ENCODE data around the gene NETO2.
"Not testable (repeated sequence)": the region's sequence is repeated elsewhere in the genome, so short reads cannot be mapped to it uniquely, and the experiment has no call there.

NETO2 gene

DNA sequence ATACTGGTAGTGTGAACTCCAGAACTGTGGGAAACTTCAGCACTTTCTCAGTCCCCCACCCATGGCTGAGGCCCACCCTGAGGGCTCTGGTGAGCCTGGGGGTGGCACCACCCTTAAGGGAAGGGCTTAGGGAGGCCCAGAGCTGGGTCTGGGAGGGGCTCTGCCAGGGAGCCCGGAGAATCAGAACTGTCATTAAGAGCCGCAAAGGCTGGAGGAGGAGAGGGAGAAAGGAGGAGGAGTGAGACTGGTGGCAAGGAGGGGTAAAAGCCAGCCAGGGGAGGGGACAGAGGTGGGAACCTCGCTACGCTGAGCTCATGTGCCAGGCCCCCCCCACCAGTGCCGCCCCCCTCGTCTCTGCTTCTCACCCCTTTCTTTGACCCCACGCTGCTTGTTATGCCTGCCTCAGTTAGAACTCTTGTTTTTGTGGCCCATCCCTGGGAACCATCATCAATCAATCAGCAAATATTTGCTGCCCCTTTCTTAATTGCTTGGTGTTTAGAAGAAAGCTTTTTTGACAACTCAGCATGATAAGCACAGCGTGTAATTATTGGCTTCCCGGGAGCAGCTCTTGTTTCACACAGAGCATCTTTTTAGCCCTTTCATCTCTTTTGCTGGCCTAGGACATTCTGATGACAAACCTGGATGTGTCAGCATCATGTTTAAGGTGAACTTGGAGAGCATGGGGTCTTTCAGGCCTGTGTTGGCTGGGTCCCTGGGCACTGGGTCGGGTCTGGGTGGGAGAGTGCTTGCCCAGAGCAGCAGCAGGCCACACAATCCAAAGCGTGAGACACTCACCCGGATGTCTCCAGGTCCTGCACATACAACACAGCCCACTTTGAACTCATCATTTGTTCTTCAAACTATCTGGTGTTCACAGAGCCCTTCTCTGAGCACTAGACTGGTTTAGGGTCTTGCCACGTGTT lies 77.7 kb downstream of the NETO2 start:
- DNase-seq (ENCODE audit: low read depth in 2 of 2) = no peak

DNA sequence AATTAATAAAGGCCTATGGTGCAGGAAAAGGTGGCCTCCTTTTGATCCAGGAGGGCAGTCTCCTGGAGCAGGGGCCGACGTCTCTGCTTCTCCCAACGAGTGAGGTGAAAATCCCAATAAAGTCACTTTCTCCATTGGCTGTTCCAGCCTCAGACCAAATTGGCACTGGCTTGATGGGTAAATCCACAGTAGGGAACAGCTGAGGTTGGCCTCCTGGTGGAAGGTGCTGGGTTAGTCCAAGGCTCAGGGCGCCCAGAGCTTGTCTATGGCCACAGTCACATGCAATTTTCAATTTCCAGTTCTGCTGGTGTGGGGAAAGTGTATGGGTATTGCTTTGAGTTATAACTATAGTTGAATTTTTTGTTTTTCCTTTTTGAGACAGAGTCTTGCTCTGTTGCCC lies 79.0 kb downstream of the NETO2 start:
- no peak for DNase-seq (ENCODE audit: low read depth in 2 of 2)

DNA sequence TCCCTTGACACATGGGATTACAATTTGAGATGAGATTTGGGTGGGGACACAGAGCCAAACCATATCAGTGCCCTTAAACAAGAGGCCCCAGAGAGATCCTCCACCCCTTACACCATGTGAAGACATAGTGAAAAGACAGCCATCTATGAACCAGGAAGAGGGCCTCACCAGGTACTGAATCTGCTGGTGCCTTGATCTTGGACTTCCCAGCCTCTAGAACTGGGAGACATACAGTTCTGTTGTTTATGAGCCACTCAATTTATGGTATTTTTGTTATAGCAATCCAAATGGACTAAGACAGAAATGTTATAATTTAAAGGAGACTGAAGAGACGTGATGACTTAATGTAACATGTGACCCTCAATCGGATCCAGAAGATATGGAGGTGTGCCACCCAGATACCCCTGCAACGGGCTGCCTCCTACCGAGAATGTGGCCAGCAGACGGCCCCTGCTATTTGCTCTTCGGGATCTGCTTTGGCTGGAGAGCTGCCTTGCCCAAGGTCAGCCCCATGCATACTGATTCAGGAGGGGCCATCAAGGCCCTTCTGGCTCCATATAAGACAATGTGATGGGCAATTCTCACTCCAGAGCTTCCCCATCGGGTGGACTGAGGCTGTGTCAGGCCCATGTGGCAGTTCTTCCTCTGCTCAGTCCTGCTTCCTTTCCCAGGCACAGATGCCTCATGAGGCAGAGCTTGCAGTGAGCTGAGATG lies 80.6 kb downstream of the NETO2 start:
- DNase-seq (ENCODE audit: low read depth in 2 of 2) = no peak

DNA sequence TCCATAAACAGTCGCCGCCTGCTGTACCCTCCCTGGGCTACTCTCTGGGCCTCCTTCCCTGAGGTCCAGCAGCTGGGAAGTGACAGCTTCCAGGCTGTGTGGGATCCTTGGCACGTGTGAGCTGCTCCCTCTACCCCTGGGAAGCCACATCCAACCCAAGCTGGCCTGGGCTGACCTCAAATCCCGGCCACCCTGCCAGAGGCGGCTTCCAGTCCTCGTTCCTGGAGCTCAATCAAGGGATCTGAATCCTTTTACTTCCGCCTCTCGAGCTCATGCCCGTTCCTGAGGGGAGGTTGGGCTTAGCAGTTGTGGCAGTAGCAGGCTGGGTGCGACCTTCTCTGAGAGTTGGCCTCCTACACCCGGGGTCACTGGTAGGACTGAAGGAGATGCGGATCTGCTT lies 82.5 kb downstream of the NETO2 start:
- DNase-seq (ENCODE audit: low read depth in 2 of 2) = no peak

DNA sequence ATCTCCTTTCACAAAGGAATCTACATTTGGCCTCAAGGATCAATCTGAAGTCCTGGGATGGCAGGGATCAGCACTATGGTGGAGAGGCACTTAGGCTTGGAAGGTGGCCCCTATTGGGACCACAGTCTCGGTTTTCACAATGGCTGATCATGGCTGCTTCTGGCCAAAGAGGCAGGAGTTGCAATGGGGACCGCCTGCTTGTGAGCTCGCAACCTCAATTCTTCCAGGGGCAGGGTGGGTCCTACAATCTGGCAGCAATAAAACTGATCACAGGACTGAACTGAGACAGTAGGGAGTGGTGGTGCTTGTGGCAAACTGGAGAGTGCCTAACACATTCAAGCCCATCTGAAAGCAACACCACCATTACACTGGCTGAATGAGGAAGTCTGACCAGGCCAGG lies 83.1 kb downstream of the NETO2 start:
- no peak for DNase-seq (ENCODE audit: low read depth in 2 of 2)

DNA sequence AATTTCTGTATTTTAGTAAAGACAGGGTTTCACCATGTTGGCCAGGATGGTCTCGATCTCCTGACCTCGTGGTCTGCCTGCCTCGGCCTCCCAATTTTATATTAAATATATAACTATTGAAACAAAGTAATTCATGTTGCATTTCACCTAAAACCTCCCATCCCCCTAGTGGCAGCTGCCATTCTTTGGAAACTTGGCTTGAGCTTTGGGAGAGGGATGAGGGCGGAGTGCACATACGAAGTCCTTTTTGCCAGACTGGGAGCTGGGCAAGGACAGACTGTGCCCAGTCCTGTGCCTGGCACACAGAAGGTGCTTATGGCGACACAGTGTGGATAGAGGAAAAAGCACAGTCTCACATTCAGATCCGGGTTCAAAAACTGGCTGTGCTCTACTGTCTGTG lies 83.8 kb downstream of the NETO2 start:
- no peak for DNase-seq (ENCODE audit: low read depth in 2 of 2)

DNA sequence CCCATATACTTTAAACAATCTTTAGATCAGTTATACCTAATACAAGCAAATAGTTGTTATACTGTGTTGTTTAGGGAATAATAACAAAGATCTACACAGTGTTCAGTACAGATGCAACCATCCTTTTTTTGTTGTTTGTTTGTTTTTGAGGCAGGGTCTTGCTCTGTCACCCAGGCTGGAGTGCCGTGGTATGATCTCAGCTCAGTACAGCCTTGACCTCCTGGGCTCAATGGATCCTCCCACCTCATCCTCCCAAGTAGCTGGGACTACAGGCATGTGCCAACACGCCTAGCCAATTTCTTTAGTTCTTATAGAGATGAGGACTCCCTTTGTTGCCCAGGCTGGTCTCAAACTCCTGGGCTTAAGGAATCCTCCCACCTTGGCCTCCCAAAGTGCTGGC lies 84.6 kb downstream of the NETO2 start:
- not testable (repeated sequence) for DNase-seq (ENCODE audit: low read depth in 2 of 2)

DNA sequence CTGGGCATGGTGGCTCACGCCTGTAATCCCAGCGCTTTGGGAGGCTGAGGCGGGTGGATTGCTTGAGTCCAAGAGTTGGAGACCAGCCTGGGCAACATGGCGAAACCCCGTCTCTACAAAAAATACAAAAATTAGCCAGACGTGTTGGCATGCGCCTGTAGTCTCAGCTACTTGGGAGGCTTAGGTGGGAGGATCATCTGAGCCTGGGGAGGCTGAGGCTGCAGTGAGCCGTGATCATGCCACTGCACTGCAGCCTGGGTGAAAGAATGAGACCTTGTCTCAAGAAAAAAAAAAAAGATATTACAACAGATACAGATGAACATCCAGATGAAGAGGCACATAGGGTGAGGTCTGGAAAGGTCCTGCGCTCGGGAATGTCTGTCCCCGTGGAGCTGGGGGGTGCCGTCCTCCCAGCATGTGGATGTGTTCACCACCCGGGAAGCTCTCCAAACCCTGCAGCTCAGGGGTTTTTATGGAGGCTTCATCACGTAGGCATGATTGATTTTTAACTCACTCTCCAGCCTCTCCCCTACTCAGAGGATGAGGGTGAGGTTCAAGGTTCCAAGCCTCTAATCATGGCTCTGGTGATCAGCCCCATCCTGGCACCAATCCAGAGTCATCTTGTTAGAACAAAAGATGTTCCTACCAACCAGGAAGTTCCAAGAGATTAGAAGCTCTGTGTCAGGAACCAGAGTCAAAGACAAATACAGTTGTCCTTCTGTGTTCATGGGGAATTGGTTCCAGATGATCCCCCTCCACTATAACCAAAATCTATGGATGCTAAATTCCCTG lies 85.3 kb downstream of the NETO2 start:
- no peak for DNase-seq (ENCODE audit: low read depth in 2 of 2)

DNA sequence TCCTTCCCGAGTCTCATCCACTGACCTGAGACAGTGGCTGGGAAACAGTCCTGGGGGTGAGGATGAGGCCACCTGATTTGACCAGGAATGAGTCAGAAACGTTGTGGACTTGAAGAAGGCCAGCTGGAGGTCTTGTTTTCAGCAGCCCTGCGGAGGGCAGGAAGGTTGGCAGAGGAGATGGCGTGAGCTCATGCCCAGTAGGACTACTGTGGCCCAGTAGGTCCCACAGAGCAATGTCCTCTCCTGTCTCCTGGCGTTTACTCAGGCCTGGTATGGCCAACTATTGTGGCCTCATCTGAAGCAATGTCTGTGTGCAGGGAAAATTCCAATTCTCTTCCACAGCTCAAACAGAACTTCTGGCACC lies 86.1 kb downstream of the NETO2 start:
- no peak for DNase-seq (ENCODE audit: low read depth in 2 of 2)

DNA sequence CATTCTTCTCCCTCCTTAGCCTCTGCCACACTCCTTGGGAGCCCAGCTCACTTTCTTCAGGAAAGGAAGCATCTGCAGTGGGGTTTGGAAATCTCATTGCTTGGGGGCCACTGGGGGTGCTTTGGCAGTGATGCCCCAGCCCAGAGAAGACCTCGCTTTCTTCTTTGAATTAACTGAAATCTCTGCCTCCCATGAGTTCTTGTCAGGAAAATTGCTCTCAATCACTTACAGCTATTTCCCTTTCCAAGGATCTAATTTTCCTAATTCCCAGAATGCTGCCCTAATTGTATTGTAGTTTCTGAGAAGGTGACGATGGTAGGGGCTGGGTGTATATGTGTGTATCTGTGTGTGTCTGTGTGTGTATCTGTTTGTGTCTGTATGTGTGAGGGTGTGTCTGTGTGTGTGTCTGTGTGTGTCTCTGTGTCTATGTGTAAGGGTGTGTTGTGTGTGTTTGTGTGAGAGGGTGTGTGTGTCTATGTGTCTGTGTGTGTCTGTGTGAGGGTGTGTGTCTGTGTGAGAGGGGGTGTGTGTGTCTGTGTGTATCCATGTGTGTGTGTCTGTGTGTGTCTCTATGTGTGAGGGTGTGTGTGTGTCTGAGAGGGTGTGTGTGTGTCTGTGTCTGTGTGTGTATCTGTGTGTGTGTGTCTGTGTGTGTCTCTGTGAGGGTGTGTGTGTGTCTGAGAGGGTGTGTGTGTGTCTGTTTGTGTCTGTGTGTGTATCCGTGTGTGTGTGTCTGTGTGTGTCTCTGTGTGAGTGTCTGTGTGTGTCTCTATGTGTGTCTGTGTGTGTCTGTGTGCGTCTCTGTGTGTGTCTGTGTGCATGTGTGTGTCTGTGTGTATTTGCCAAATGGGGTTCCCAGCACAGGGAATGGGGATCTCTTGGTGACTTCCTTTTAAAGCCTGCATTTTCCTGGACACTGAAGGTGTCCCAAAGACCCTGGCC lies 86.8 kb downstream of the NETO2 start:
- no peak for DNase-seq (ENCODE audit: low read depth in 2 of 2)

DNA sequence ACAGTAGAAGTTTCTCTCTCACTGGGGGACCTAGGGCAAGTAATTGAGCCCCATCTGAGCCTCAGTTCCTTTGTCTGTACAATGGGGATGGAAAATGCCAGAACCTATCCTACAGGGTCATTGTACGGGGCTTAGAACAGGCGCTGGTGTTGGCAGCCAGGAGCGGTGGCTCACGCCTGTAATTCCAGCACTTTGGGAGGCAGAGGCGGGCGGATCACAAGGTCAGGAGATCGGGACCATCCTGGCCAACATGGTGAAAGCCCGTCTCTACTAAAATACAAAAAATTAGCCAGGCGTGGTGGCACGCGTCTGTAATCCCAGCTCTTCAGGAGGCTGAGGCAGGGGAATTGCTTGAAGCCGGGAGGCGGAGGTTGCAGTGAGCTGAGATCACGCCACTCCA lies 87.7 kb downstream of the NETO2 start:
- not testable (repeated sequence) for DNase-seq (ENCODE audit: low read depth in 2 of 2)

DNA sequence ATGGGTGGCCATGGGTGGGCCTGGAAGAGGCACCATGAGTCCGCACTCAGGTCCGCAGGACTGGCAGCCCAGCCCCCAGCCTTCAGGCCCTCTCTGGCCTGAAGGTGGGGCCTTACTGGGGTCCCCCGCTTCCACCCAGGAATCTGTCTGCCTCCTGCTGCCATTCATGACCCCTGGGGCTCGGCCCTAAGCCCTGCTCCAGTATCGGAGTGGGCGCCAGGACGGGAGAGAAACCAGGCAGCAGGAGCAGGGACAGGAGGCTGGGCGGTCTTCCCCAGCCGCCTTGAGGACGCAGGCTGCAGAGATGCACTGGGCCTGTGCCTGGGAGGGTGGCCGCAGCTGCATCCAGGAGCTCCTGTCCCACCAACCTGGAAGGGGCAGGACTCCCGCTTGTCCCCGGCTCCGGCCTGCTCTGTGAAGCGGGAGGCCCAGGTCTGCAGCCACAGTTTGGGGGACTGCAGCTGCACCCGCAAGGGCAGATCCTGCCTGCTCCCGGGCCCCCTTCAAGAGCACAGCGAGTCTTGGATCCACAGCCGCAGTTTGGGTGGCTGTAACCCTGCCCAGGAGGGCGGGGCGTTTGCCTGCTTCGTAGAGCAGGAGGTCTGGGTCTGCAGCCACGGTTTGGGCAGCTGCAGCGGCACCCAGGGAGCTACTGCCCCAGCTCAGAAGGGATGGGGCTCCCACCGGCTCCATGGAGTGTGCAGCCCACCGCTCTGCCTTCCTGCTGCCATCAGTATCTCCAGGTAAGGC lies 88.4 kb downstream of the NETO2 start:
- DNase-seq (ENCODE audit: low read depth in 2 of 2) = no peak

DNA sequence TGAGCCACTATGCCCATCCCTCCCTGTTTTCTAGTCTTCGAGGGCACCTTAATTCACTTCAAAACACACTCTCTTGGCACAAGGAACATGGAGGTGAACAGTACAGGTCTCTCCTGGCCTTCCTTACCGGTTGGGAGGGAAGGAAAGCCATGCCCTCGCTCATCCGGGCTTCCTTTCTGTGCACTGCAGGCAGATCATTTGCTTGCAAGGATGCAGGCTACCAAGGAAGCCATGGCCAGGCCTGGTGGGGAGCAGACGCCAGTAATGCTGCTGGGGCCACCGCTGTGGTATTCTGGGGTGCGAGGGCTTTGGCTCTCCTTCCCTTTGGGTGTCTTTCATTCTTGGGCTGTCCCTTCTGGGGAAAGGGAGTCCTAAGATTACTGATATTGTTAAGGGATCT lies 89.4 kb downstream of the NETO2 start:
- DNase-seq (ENCODE audit: low read depth in 2 of 2) = no peak

DNA sequence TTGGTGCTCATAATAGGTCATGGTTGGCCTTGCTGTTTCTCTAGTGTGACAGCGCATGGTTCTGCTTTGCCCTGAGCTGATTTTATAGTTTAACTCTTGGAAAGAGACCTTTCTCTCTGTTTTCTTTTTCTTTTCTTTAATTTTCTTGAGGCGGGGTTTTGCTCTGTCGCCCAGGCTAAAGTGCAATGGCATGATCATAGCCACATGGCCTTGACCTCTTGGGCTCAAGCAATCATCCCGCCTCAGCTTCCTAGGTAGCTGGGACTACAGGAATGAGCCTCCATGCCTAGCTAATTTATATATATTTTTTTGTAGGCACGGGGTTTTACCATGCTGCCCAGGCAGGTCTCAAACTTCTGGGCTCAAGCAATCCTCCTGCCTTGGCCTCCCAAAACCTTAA lies 89.8 kb downstream of the NETO2 start:
- no peak for DNase-seq (ENCODE audit: low read depth in 2 of 2)

DNA sequence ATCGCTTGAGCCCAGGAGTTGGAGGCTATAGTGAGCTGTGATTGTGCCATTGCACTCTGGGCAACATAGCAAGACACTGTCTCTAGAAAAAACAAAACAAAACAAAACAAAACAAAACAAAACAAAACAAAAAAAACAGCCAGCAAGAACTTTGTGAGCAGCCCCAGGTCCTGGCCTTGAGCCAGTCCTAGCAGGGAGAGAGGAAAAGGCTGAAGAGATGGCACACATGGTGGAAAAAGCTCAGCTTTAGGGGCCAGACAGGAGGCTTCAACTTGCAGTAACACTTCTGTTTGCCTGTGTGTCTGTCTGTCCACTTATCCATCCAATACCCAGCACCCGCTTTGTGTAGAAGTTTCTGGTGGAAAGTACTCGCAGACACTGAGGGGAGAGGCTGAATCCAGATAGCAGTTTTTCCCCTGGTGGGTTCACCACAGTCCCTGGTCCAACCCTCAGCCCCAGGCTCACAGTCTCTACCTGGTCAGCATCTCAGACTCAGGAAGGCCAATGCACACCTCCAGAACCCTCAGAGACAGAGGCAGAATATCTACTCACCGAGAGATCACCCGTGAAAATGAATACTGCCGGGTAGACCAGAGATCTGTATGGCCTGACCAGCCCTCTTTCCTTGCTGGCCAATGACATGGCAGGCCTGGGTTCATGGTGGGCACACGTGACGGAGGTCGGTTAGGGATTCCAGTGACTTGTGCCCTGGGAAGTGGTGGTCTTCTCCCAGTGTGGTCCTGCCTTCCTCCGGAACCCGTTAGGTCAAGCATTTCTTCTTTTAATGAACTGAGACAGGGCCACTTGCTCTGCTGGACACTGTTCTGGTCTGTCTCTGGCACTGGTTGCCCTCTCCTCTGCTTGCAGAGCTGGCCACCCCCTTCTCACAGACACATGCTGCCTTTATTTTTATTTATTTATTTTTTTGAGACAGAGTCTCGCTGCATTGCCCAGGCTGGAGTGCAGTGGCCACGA lies 90.8 kb downstream of the NETO2 start:
- DNase-seq (ENCODE audit: low read depth in 2 of 2) = no peak

DNA sequence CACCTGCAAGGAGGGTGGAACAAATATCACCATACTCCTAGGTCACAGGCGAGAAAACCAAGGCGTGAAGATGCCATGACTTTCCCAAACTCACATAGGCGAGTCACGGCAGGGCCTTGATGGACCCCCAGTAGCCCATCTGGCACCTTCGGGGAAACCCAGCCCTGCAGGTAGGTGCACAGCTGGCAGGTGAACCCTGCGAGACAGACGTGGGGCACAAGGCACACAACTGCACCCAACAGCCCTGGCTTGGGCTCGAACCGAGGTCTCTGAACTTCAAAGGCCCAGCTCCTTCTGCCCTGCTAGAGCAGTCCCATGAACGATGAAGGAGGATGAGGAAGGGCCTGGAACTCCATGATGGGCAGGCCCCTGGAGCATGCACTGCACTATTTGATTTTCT lies 92.7 kb downstream of the NETO2 start:
- no peak for DNase-seq (ENCODE audit: low read depth in 2 of 2)

DNA sequence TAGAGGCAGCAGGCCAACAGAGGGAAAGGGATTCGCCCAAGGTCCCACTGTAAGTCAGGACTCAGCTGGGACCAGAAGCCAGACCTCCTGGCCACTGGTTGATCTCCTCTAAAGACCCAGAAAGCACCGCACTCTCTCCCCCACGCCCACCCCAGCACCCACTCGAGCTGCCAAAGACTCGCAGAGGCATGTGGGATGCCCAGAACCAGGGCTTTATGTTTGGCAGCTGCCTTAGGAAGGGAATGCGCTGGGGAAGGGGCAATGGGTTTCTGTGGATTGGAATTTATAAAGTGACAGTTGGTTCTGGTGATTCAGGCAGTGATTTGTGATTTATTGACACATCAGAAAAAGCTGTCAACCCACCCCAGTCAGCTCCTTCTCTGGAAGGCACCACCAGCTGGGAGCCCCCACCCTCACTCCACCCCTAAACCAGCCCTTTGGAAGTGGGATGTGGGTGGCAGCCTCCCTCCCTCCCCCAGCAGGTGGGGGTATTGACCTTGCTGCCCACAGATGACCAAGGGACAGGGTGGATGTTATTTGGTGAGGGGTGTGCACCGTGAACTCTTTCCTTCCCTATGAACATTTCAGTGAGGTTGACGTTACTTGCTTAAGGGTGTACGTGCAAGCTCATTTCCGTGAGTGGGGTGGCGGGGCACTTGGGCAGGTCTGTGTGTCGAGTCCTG lies 93.7 kb downstream of the NETO2 start:
- DNase-seq (ENCODE audit: low read depth in 2 of 2) = no peak

DNA sequence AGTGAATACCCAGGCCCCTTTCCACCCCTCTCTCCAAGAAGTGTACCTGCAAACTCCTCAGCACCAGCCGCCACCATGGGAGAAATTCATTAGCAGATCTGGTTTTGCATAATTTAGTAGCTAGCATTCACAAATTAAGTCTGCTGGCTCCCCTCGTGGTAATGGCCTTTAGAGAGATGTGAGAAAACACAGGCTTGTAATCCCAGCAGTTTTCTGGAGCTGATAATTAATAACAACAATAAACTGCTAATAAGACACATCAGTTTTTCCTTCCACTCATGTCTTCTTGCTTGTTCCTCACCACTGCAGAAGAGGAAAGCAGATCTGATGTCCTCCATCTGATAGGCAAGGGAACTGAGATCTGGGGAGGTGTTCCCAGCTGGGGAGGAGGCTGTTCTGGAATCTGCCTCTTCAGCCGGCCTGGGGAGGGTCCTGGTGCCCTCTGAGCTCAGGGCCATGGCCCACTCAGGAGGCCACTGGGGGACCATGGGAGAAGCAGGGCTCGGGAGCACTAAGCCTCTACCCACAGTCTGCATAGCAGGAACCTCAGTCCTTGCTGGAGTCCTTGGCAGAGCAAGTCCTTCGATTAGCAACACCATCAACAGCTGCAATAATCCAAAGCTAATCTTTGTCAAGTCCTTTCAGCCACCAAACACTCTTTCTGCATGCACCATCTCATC lies 96.1 kb downstream of the NETO2 start:
- no peak for DNase-seq (ENCODE audit: low read depth in 2 of 2)

Measured in stimulated activated CD8-positive, alpha-beta memory T cell treated with anti-CD3 and anti-CD28 coated beads, Interleukin-7, amount 100 ng/mL, for 1 hour (primary cell).